GM21786 (cell line): ENCODE data around the gene PCDHGA7.
"Not testable (repeated sequence)": the region's sequence is repeated elsewhere in the genome, so short reads cannot be mapped to it uniquely, and the experiment has no call there.

Experiments used
- ATAC-seq: cut with Tn5 transposase; IDR thresholded peaks from one replicate; pipeline ENCODE4 v1.9.1; 2021; ENCODE audit not compliant: unreplicated experiment

The PCDHGA7 gene

GRCh38 chr5:141366016-141366896 is 16.3 kb upstream of the PCDHGA7 start:
- ATAC-seq = no peak

- peak; percentile 99 for ATAC-seq
Measured at GRCh38 chr5:141369994-141370848, 12.3 kb upstream of the PCDHGA7 start, which contains the start of gene PCDHGB3. Gene PCDHGB3, plus strand, starts transcription at chr5:141370242. Its CDS starts 153 bp downstream, at chr5:141370395.

- ATAC-seq = no peak
Measured at GRCh38 chr5:141371572-141372475, 10.7 kb upstream of the PCDHGA7 start.

DNA sequence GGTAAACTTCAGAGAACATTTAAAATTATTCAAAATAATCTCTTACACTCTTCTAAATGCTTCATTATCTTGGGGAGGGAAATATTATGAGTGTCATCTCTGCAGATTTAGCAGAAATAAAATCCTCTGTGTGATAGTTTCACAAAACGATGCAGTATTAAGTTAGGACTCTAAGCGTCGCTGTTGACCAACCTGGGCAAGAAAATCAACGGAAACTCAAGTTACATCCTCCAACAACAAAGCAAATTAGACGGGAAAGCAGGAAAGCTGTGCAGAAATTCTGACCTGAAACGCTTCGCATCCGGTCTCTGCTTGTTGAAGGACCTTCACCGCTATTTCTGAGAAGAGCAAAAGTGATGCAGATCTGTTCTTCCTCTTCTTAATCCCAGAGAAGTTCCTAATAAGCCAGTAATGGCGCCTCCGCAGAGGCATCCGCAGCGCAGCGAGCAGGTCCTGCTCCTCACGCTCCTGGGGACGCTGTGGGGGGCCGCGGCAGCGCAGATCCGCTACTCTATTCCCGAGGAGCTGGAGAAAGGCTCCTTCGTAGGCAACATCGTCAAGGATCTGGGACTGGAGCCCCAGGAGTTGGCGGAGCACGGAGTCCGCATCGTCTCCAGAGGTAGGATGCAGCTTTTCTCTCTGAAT is 8.7 kb upstream of the PCDHGA7 start, which contains the start of gene PCDHGA6:
Gene PCDHGA6 (plus strand): TSS at position 219 of the 645 bp plus-strand sequence. CDS start 193 bp downstream, at position 412.
- no peak for ATAC-seq

- no peak for ATAC-seq
Measured at GRCh38 chr5:141374627-141375026, 7.9 kb upstream of the PCDHGA7 start.

DNA sequence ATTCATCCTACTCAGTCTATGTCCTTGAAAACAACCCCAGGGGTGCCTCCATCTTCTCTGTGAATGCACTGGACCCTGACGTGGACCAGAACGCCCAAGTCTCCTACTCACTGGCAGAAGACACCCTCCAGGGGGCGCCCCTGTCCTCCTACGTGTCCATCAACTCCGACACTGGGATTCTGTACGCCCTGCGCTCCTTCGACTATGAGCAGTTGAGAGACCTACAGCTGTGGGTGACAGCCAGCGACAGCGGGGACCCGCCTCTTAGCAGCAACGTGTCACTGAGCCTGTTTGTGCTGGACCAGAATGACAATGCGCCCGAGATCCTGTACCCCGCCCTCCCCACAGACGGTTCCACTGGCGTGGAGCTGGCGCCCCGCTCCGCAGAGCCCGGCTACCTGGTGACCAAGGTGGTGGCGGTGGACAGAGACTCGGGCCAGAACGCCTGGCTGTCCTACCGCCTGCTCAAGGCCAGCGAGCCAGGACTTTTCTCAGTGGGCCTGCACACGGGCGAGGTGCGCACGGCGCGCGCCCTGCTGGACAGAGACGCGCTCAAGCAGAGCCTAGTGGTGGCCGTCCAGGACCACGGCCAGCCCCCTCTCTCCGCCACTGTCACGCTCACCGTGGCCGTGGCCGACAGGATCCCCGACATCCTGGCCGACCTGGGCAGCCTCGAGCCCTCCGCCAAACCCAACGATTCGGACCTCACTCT is 6.9 kb upstream of the PCDHGA7 start:
- ATAC-seq = not testable (repeated sequence)

DNA sequence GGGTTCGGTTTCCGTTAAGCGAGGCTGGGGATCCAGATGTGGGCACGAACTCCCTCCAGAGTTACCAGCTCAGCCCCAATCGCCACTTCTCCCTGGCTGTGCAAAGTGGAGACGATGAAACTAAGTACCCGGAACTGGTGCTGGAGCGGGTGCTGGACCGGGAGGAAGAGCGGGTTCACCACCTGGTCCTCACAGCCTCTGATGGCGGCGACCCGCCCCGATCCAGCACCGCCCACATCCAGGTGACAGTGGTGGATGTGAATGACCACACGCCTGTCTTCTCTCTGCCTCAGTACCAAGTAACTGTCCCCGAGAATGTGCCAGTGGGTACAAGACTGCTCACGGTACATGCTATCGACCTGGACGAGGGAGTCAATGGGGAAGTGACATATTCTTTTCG is 803 bp downstream of the PCDHGA7 start:
- ATAC-seq = no peak

GRCh38 chr5:141384471-141385267 is 2.1 kb downstream of the PCDHGA7 start:
- ATAC-seq = no peak

DNA sequence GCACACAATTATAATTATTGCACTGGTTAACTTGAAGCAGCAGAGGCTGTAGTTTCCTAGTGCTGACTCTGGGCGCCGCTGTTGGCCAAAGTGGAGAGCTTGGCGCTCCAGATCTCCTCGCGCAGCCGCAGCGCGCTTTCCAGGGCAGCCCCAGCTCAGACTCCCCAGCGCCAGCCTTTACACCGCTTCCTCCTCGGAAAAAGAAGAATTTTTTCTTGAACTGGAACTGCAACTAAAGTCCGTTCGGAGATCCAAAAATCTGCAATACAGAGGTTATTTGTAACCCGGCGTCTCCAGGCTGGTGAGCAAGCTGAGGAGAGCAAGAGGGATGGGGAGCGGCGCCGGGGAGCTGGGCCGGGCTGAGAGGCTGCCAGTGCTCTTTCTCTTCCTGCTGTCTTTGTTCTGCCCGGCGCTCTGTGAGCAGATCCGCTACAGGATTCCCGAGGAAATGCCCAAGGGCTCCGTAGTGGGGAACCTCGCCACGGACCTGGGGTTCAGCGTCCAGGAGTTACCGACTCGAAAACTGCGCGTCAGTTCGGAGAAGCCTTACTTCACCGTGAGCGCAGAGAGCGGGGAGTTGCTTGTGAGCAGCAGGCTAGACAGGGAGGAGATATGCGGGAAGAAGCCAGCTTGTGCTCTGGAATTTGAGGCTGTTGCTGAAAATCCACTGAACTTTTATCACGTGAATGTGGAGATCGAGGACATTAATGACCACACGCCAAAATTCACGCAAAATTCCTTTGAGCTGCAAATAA is 5.2 kb downstream of the PCDHGA7 start, which contains the start of gene PCDHGB4:
Gene PCDHGB4 (plus strand): TSS at position 142 of the 755 bp plus-strand sequence. CDS start 187 bp downstream, at position 329.
- peak; percentile 62 for ATAC-seq

DNA sequence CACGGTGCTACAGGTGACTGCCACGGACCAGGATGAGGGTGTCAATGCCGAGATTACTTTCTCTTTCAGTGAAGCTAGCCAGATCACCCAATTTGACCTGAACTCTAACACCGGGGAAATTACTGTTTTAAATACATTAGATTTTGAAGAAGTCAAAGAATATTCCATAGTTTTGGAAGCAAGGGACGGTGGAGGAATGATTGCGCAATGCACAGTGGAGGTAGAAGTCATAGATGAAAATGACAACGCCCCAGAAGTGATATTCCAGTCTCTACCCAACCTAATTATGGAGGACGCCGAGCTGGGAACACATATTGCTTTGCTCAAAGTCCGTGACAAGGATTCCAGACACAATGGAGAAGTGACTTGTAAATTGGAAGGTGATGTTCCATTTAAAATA is 6.1 kb downstream of the PCDHGA7 start:
- no peak for ATAC-seq

DNA sequence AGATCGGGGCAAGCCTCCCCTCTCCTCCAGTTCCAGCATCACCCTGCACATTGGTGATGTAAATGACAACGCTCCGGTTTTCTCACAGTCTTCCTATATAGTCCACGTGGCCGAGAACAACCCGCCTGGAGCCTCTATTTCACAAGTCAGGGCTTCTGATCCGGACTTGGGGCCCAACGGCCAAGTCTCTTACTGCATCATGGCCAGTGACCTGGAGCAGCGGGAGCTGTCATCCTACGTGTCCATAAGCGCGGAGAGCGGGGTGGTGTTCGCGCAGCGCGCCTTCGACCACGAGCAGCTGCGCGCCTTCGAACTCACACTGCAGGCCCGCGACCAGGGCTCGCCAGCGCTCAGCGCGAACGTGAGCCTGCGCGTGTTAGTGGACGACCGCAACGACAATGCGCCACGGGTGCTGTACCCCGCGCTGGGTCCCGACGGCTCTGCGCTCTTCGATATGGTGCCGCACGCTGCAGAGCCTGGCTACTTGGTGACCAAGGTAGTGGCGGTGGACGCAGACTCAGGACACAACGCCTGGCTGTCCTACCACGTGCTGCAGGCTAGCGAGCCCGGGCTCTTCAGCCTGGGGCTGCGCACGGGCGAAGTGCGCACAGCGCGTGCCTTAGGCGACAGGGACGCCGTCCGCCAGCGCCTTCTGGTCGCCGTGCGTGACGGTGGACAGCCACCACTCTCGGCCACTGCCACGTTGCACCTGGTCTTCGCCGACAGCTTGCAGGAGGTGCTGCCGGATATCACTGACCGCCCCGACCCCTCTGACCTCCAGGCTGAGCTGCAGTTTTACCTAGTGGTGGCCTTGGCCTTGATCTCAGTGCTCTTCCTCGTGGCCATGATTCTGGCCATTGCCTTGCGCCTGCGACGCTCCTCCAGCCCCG is 6.9 kb downstream of the PCDHGA7 start:
- no peak for ATAC-seq

DNA sequence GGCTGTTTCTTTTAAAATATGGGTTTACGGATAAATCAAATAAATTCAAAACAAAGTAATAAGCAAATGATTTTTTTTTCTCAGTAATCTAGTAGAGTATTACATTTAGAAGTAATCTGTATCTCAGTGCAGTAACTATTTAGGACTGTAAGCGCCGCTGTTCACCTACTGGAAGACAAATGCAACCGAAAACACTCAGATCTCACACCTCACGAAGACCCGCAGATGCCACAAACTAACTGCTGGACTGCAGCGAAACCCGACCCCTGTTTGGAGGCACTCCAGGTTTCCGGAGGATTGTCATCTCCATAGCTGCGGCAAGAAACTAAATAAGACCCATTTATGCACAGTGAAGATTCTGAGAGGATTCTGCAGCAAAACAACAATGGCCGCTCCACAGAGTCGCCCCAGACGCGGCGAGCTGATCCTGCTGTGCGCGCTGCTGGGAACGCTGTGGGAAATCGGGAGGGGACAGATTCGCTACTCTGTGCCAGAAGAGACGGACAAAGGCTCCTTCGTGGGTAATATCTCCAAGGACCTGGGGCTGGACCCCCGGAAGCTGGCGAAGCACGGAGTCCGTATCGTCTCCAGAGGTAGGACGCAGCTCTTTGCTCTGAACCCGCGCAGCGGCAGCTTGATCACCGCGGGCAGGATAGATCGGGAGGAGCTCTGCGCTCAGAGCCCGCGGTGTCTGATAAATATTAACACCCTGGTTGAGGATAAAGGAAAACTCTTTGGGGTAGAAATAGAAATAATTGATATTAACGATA is 10.1 kb downstream of the PCDHGA7 start, which contains the start of gene PCDHGA8:
Gene PCDHGA8 (plus strand): TSS at position 205 of the 770 bp plus-strand sequence. CDS start 181 bp downstream, at position 386.
- ATAC-seq = no peak

DNA sequence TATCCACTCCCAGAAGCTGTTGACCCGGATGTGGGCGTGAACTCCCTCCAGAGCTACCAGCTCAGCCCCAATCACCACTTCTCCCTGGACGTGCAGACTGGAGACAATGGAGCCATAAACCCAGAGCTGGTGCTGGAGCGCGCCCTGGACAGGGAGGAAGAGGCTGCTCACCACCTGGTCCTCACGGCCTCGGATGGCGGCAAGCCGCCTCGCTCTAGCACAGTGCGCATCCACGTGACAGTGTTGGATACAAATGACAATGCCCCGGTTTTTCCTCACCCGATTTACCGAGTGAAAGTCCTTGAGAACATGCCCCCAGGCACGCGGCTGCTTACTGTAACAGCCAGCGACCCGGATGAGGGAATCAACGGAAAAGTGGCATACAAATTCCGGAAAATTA is 10.7 kb downstream of the PCDHGA7 start:
- no peak for ATAC-seq

GRCh38 chr5:141394401-141395187 is 12.1 kb downstream of the PCDHGA7 start:
- ATAC-seq = not testable (repeated sequence)
